Tongue (tissue), 2 donors: ENCODE data around the gene KDM5A. TPM values are rescaled to one million over a fixed set of nuclear protein-coding genes. Genes with fewer than 3 reads are reported as not detected.

ENCODE experiments used
- DNase-seq: peaks from one replicate; pipeline ENCODE4 v3.0.0-alpha.2; 2015
- total RNA-seq: library from RNA; depleted of rRNA; stranded (reverse); fragments of >200 nt; gene quantifications from one replicate; pipeline ENCODE4 v1.2.3, GENCODE V29; 2014

The KDM5A gene
- total RNA-seq, 1 donor from 2014 or later, result 72.3 TPM

GRCh38 chr12:272942-273341, 116.2 kb downstream of the KDM5A start:
- DNase-seq, result no peak

- peak; percentile 39 for DNase-seq
These were observed 118.0 kb downstream of the KDM5A start for GRCh38 chr12:271161-271560.

GRCh38 chr12:269191-269590, 119.9 kb downstream of the KDM5A start:
- DNase-seq, result peak; percentile 30

GRCh38 chr12:268483-268840, 120.7 kb downstream of the KDM5A start:
- DNase-seq, result no peak

GRCh38 chr12:267581-268482, 121.3 kb downstream of the KDM5A start:
- DNase-seq, result no peak

DNA sequence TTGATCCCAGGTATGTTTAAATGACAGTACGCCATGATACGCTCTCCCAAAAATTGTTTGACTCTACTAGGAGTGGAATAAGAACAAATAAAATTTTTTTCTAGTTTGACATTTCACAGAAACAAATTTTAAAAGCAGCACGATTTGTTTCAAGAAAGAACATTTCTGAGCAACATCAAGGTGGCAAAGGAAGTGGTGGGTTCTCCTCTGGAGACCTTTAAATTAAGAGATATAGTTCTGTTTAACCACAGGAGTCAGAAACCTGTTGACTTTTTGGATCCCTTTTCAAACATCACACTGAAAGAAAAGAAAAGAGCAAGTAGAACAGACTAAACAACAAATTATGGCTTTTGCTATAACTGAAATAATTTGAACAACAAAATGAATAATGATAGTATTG, 124.0 kb downstream of the KDM5A start:
- no peak for DNase-seq

DNA sequence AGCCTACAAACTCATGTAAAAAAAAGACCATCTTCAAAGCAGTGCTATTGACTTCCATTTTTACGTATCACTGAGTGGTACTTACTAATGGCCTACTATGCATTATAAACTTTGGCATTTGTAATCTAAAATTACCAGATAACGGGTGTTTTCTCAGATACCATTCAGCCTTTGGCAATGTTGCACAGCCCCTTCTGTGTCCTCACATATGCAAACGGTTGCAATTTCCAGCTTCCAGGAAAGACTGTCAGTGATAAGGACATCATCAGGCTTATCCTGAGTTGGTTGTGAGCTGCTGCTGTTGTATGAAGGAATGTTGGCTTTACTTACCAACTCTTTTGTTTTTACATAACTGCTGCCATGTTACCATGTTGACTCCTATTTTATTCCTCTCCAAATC, 124.9 kb downstream of the KDM5A start:
- no peak for DNase-seq

DNA sequence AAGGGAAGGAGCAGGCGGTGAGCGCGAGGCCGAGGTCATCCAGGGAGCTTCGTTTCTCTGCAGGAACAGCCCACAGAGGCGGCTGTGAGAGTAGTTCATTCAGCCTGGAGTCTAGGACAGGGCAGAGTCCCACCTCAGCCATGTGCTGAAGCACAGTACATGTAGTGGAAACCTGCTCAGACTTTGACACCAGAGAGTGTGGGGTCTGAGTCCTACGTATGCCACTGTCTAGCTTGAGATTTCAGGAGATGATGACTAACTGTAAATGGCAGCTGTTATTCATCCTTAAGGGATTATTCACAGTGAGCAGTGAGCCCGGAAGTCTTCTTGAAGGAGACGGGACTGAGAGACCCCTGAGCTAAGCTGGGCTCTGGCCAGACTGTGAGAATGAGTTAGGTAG, 125.5 kb downstream of the KDM5A start:
- DNase-seq, result no peak

DNA sequence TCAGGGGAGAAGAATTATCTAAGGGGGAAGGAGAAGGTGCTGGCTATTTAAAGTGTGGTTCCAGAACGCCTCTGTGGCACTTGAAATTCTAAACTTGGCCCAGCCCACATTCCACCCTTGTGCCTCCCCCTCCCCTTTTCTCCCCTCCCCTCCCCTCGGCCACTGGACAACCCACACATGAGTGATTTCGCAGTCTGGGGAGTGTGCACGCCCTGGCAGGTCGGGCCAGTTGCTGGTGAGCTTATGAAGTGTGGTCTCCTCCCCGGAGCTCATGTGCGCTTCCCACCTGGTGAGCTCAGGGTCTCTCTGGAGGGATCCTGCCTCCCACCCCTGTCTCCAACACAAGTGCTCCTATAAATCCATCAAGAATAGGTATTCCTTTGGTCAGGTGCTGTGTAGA, 126.3 kb downstream of the KDM5A start, which contains the start of gene SLC6A13:
Gene SLC6A13, minus strand, starts transcription at position 20 of the 400 bp plus-strand sequence. CDS start 2,784 bp downstream, outside the sequence.
- peak; percentile 68 for DNase-seq

DNA sequence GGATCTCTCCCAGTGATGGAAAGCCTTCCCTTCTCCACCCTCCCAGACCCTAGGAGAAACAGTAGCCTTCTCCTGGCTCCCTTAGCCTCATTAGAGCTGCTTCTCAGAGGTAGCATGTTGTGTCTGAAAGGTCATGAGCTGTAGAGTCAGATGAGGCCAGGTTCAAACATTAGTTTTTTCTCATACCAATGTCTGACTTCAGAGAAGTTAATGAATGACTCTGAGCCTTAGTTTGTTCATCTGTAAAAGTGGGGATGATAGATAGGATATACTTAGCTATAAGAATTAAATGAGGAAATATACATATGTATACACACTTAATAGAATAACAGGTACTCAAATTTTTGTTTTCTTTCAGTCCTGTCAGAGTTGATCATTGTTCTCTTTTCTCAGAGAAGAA, 127.0 kb downstream of the KDM5A start:
- no peak for DNase-seq

- DNase-seq, result no peak
These were observed 131.4 kb downstream of the KDM5A start for GRCh38 chr12:257521-258321.

DNA sequence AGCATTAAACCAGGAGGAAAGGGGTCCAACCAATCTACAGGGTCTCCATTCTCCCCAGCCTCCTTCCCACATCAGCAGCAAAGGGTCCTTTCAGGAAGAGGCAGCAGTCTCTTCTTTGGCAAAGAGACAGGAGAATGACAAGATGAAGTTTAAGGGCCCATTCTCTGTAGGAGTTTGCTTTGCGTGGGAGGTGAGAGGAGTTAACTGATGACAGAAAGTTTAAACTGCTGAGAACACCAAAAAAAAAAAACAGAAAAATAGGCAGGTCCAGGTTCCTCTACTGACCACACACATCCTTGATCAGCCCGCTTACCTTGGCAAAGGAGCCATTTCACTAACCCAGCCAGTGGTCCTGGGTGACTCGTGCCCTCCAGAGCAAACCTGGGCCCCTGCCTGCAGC, 132.2 kb downstream of the KDM5A start:
- DNase-seq, result no peak

GRCh38 chr12:256225-256624, 132.9 kb downstream of the KDM5A start:
- no peak for DNase-seq

DNA sequence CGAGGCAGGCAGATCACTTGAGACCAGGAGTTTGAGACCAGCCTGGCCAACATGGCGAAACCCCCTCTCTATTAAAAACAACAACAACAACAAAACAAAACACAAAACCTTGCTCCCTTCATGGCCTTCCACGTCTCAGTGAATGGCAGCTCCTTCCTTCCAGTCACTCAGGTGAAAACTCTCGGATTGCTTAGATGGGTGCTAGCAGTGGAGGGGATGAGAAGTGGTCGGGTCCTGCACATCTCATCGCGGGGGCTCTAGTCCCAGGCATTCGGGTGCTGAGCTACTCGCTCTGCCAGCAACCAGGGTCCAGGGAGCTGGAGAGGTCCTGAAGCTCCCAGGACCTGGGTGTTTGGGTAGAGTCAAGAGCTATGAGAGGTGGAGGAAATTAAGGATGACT, 134.2 kb downstream of the KDM5A start:
- no peak for DNase-seq

GRCh38 chr12:254039-254438, 135.1 kb downstream of the KDM5A start:
- peak; percentile 20 for DNase-seq

GRCh38 chr12:253116-253831, 135.8 kb downstream of the KDM5A start:
- no peak for DNase-seq

- DNase-seq, result no peak
These were observed 136.5 kb downstream of the KDM5A start for GRCh38 chr12:252636-253035.

DNA sequence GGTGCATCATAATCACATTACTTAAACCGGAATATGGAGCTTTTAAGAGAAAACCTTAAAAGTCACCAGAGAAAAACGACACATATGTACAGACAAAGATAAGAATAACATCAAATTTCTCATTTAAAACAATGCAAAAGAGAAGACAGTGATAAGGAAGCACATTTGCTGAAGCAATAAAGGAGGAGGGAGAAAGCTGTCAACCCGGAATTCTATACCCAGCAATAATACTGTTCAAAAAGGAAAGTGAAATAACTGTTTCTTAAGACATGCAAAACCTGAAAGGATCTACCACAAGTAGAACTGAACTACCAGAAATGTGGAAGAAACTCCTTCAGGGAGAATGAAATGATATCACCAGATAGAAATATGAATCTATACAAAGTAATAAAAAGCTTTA, 141.8 kb downstream of the KDM5A start:
- DNase-seq, result no peak

DNA sequence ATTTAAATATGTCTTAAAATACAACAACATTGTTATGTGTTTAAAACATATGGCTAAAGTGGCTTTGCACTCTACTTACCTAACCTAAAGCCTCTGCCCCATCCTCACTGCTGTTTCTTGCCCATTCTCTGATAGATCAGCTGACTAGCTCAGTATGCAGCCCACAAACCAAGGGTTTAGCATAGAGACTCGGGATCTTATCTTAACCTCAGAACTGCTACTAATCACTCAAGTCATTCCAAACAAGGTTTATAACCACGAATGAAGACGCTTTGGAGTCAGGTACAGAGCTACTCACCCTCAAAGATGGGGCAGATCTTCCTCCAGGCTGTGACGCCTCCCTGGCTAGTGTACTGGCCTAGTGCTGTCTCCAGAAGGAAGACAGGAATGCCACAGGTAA, 145.7 kb downstream of the KDM5A start:
- no peak for DNase-seq

- DNase-seq, result no peak
These were observed 146.6 kb downstream of the KDM5A start for GRCh38 chr12:242496-242895.

DNA sequence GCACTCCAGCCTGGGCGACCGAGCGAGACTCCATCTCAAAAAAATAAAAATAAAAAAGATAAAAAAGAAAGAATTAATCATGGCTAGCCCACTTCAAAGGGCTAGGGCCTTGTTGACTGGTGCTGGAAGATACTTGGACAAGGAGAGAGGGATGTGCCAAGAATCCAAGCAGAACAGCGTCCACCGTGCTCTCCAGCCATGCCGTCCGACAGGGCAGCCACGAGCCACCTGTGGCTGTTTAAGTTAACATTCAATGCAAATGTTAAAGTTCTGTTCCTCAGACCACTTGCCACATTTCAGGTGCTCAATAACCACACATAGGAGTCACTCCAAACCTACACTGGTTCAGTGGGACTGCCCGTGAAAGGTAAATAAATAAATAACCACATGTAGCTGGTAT, 147.9 kb downstream of the KDM5A start:
- no peak for DNase-seq

DNA sequence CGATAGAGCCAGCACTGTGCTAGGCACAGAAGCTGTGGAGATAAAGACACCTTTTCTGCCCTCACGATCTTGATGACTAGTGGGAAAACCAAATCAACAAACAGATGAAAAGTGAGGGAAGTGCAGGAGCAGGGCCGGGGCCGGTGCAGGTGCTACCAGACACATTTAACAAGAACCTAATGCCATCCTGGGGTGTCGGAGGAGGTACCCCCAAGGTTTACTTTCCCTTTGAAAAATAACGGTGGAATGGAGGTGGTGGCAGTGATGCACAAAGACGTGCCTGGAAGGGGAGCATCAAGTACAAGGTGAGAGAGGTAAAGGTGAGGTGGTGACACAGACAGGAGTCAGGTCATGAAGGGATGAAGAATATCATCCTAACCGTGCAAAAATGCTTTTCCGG, 148.6 kb downstream of the KDM5A start:
- no peak for DNase-seq
